ENCODE results near the gene MYG1. TPM values are rescaled to one million over a fixed set of nuclear protein-coding genes. Genes with fewer than 3 reads are reported as not detected.
A peak's percentile ranks its signal among the peaks of the same experiment; 100 is the strongest.

The MYG1 gene
- total and polyA plus RNA-seq, 2 of the 13 experiments (the other 11 are each of a cell fraction or from before 2014, with no cell fraction given): 38.6 to 58.0 TPM

DNA sequence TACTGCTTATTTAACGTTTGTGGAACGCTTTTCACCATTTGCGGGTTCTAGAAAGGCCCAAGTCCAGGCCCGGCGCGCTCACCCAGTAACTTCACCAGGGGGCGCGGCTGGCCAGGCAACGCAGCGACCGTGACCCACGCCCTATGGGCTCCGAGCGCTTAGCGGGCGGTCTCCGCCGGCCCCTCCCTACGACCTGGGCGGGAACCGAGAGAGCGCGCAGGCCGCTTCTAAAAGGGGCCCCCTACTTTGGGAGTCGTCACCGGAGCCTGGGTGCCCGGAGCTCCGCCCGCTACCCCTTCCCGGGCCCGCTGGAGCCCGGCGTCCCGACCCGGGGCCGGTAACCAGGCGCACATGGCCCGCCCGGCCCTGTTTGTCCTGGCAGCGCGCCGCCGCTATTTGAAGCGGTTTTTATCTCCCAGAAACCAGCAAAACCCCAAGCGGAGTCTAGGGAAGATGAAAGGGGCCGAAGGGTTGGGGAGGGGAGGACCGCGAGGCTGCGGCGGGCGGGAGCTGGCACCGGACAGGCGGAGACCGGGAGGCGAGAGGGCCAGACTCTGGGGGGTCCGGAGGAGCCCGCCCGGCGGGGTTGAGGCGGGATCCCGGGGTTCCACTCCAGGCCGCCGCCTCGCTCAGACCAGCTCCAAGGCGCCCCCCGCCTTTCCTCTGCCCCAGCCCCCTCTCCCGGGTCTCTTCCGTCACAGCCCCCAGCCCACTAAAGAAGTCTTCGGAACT, 25.4 kb downstream of the MYG1 start (continued):
- TF ChIP-seq ZNF318 (CRISPR knock-in tag; IDR thresholded peaks at IDR 0.05) (no peak), SATB2 (CRISPR knock-in tag; IDR thresholded peaks at IDR 0.05) (peak; percentile 22; the same call in 1 of the 2 replicates), ZNF674 (CRISPR knock-in tag; IDR thresholded peaks at IDR 0.05; ENCODE audit: low read depth) (0 out of 2 replicates have a peak, but pooled peaks have one; percentile 42), LCORL (IDR thresholded peaks at IDR 0.05) (no peak), LCORL (CRISPR knock-in tag; IDR thresholded peaks at IDR 0.05) (peak; percentile 89), ZSCAN5A (CRISPR knock-in tag; IDR thresholded peaks at IDR 0.05; ENCODE audit: borderline replicate concordance) (peak; percentile 55; the same call in 1 of the 2 replicates), TARDBP (CRISPR knock-in tag; IDR thresholded peaks at IDR 0.05) (peak; percentile 46; the same call in 1 of the 2 replicates), KMT2B (CRISPR knock-in tag; IDR thresholded peaks at IDR 0.05) (peak; percentile 72), ZSCAN21 (CRISPR knock-in tag; IDR thresholded peaks at IDR 0.05; ENCODE audit: borderline replicate concordance) (no peak), ZNF367 (CRISPR knock-in tag; IDR thresholded peaks at IDR 0.05; ENCODE audit: borderline replicate concordance) (0 out of 2 replicates have a peak, but pooled peaks have one; percentile 41), ZBTB7B (CRISPR knock-in tag; IDR thresholded peaks at IDR 0.05) (peak; percentile 60; the same call in 1 of the 2 replicates), ETV5 (CRISPR knock-in tag; IDR thresholded peaks at IDR 0.05; ENCODE audit: borderline replicate concordance) (peak; percentile 16; the same call in 1 of the 2 replicates), PRDM4 (CRISPR knock-in tag; IDR thresholded peaks at IDR 0.05; ENCODE audit: borderline replicate concordance) (peak; percentile 36; the same call in 1 of the 2 replicates), ZFP36L1 (CRISPR knock-in tag; IDR thresholded peaks at IDR 0.05) (peak; percentile 57; the same call in 1 of the 2 replicates)
- TF ChIP-seq, protein P1, sequence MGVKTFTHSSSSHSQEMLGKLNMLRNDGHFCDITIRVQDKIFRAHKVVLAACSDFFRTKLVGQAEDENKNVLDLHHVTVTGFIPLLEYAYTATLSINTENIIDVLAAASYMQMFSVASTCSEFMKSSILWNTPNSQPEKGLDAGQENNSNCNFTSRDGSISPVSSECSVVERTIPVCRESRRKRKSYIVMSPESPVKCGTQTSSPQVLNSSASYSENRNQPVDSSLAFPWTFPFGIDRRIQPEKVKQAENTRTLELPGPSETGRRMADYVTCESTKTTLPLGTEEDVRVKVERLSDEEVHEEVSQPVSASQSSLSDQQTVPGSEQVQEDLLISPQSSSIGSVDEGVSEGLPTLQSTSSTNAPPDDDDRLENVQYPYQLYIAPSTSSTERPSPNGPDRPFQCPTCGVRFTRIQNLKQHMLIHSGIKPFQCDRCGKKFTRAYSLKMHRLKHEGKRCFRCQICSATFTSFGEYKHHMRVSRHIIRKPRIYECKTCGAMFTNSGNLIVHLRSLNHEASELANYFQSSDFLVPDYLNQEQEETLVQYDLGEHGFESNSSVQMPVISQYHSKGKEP (CRISPR knock-in tag; IDR thresholded peaks at IDR 0.05): no peak

Measured in HepG2 (cell line).